A673 (cell line): Measurements from ENCODE around the gene FBXW4. TPM values are rescaled to one million over a fixed set of nuclear protein-coding genes. Genes with fewer than 3 reads are reported as not detected.
"Not testable (repeated sequence)": the region's sequence is repeated elsewhere in the genome, so short reads cannot be mapped to it uniquely, and the experiment has no call there.

Experiments
- BruUV-seq: library from RNA; stranded (reverse); fragments of 400-500 nt; replicated peaks from 2 replicates; lab custom pipeline; 2021; lab: Mats Ljungman, UMichigan
- CTCF ChIA-PET: fragments of 300-600 bp; sonication (Branson Sonifier 250); formaldehyde crosslinking; loops from one replicate; lab custom pipeline; 2022; ENCODE audit warnings: antibody characterized with exemption; lab: Charles Lee
- POLR2A ChIA-PET: fragments of 300-600 bp; sonication (Branson Sonifier 250); formaldehyde crosslinking; loops from one replicate; lab custom pipeline; 2022; ENCODE audit warnings: antibody characterized with exemption; ENCODE audit not compliant: low non-redundant PET; lab: Charles Lee
- DNase-seq: peaks from one replicate; pipeline ENCODE4 v3.0.0-alpha.2; 2015; ENCODE audit warnings: low spot score
- H3K27ac ChIP-seq: fragments of 200-600 bp; sonication (generic); 2 replicates; pipeline ENCODE4 v1.5.1; 2016; ENCODE audit warnings: mixed run types, low read depth, mild to moderate bottlenecking, mixed read lengths, antibody characterized with exemption, low read length; ENCODE audit not compliant: poor library complexity, severe bottlenecking
- H3K27me3 ChIP-seq: fragments of 200-600 bp; sonication (generic); replicated peaks from 2 replicates; pipeline ENCODE4 v1.6.1; 2017; ENCODE audit warnings: mixed run types, low read depth, mild to moderate bottlenecking, mixed read lengths, antibody characterized with exemption, low read length; ENCODE audit not compliant: insufficient read depth, poor library complexity
- H3K36me3 ChIP-seq: fragments of 200-600 bp; sonication (generic); 2 replicates; pipeline ENCODE4 v1.6.1; 2016; ENCODE audit warnings: mixed run types, mild to moderate bottlenecking, mixed read lengths, antibody characterized with exemption, low read length; ENCODE audit not compliant: insufficient read depth, poor library complexity, severe bottlenecking
- H3K4me1 ChIP-seq: fragments of 200-600 bp; sonication (generic); 2 replicates; pipeline ENCODE4 v1.6.1; 2017; ENCODE audit warnings: mixed run types, mild to moderate bottlenecking, mixed read lengths, antibody characterized with exemption, low read length; ENCODE audit not compliant: insufficient read depth, poor library complexity, severe bottlenecking
- H3K4me3 ChIP-seq: fragments of 200-600 bp; sonication (generic); 2 replicates; pipeline ENCODE4 v1.5.1; 2016; ENCODE audit warnings: low read depth, mixed run types, mild to moderate bottlenecking, mixed read lengths, low read length; ENCODE audit not compliant: poor library complexity, severe bottlenecking
- H3K9me3 ChIP-seq: fragments of 200-600 bp; sonication (generic); 2 replicates; pipeline ENCODE4 v1.6.1; 2016; ENCODE audit warnings: mixed run types, low read depth, mild to moderate bottlenecking, mixed read lengths, antibody characterized with exemption, low read length; ENCODE audit not compliant: poor library complexity, severe bottlenecking
- EZH2 ChIP-seq: fragments of 200-600 bp; sonication (generic); IDR thresholded peaks from 2 replicates; pipeline ENCODE4 v1.6.1; 2017; ENCODE audit warnings: borderline replicate concordance, low read depth, mild to moderate bottlenecking, mixed read lengths, antibody characterized with exemption, low read length; ENCODE audit not compliant: poor library complexity, severe bottlenecking
- intact Hi-C: fragments of 100-400 bp; cut with micrococcal nuclease; formaldehyde crosslinking; loops from one replicate; pipeline ENCODE4 v1.10.0; 2022; ENCODE audit not compliant: unreplicated experiment
- total RNA-seq: library from RNA; stranded (reverse); gene quantifications from 2 replicates; pipeline ENCODE4 v1.2.3, GENCODE V29; 2021
- TF ChIP-seq, protein P1 (sequence below): fragments of 300-800, 200-600 bp; sonication (generic); conservative IDR thresholded peaks from 2 replicates; pipeline ENCODE4 v1.5.1; 2017; ENCODE audit warnings: low read depth, mild to moderate bottlenecking, antibody characterized with exemption, low read length, moderate library complexity, mixed read lengths

The FBXW4 gene
- total RNA-seq, 1 experiment from 2014 or later, result 19.5 TPM

DNA sequence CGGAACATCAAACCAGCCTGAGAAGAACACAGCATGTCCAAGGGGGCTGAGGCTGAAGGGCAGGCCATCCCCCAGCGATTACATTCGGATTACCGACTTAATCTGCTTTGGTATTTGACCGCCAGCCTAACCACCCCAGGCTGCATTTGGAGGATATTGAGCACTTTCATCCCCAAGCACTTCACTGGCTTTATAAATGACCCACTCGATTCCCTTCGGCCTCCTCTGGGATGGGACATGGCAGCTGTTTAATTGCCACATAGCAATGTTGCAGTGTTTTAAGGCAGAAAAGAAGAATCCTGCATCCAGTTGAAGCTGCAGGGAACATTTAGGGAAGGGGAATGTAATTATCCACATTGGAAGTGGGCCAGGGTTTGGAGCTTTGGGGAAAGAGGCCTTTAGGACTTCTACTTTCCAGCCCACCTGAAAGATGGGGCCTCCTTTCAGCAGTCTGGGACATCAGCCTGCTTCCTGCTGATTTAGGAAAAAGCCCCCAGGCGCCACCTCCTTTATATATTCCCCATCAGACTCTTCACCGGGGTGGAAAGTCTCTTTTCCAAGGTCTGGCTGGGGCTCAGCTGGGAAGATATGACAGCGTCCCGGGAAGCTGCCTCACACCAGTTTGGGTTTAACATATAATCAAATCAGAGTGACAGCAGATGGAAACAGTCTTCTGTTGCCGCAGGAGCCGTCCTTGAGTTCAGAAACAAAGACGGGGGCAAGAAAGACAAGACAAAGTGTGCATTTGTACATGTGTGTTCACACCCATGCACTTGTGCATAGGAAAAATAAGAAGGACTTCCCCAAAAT lies 97.7 kb downstream of the FBXW4 start:
- no peak for TF ChIP-seq EZH2
- TF ChIP-seq, protein P1, sequence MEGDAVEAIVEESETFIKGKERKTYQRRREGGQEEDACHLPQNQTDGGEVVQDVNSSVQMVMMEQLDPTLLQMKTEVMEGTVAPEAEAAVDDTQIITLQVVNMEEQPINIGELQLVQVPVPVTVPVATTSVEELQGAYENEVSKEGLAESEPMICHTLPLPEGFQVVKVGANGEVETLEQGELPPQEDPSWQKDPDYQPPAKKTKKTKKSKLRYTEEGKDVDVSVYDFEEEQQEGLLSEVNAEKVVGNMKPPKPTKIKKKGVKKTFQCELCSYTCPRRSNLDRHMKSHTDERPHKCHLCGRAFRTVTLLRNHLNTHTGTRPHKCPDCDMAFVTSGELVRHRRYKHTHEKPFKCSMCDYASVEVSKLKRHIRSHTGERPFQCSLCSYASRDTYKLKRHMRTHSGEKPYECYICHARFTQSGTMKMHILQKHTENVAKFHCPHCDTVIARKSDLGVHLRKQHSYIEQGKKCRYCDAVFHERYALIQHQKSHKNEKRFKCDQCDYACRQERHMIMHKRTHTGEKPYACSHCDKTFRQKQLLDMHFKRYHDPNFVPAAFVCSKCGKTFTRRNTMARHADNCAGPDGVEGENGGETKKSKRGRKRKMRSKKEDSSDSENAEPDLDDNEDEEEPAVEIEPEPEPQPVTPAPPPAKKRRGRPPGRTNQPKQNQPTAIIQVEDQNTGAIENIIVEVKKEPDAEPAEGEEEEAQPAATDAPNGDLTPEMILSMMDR, result no peak
- ChIA-PET CTCF (interaction anchor here (0.5 kb wide), 1 partner anchor 155 kb away, joined by 3 read pairs; no protein-coding TSS in a partner anchor), POLR2A (no interaction called here)
- no peaks in the 10 kb centered on the region for H3K9me3 ChIP-seq
- intact Hi-C loops, result no loop called here
- no TSS peak for BruUV-seq
- no peaks in the 10 kb centered on the region for H3K27me3 ChIP-seq
- no peaks in the 10 kb centered on the region for H3K4me1 ChIP-seq
- no peaks in the 10 kb centered on the region for H3K36me3 ChIP-seq
- no peak overlapping the region for H3K4me3 ChIP-seq
- H3K27ac ChIP-seq, result no peak overlapping the region
- DNase-seq, result no peak

DNA sequence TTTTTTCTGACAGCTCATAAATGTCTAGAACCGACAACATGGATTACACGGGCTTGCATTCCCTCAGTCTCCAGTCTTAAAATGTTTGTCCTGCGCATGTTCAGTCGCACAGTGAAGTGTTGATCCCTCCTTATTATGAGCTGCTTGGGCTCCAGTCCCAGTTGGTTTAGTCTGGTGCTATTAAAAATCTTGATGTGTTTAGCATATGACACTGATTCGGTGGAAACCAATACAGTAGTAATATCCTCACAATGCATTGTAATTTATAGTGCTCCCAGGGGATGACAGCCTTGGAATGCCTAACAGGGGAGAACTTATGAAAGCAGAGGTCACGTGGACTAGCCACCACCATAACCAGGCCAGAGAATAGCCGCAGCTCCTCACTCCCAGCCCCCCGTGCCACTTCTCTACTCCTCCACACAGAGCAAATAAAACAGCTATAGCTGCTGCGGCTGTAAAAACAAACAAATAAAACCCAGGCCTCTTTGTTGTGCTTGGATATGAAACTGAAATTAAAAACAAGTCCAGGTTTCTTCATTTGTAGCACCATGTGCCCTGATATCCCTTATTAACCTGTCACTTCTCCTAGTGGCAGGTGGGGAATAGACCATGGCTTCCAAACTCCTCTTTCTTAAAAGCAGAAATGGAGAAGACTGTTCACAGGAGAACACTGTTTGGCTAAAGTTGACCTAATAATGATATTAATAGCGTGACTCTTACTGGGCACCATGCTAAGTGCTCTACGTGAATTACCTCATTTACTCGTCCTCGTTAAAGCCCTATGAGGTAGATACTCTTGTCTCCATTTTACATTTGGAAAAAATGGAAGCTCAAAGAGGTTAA lies 99.2 kb downstream of the FBXW4 start:
- Histone ChIP-seq H3K36me3 (no peaks in the 10 kb centered on the region), H3K9me3 (no peaks in the 10 kb centered on the region), H3K27ac (no peak overlapping the region), H3K4me1 (no peaks in the 10 kb centered on the region), H3K4me3 (no peak overlapping the region), H3K27me3 (no peaks in the 10 kb centered on the region)
- intact Hi-C loops, result no loop called here
- no peak for DNase-seq
- CTCF ChIA-PET, result interaction anchor here (0.5 kb wide), 1 partner anchor 55 kb away, joined by 4 read pairs; no protein-coding TSS in a partner anchor
- TF ChIP-seq EZH2, result no peak
- TF ChIP-seq, protein P1, result no peak
- BruUV-seq, result no TSS peak
- POLR2A ChIA-PET, result no interaction called here

GRCh38 chr10:101593331-101593730 lies 101.6 kb downstream of the FBXW4 start:
- H3K27me3 ChIP-seq, BruUV-seq, H3K4me1 ChIP-seq, H3K36me3 ChIP-seq, POLR2A ChIA-PET, DNase-seq, H3K27ac ChIP-seq, H3K9me3 ChIP-seq, intact Hi-C loops, H3K4me3 ChIP-seq, CTCF ChIA-PET: not testable (repeated sequence)
